HEK293T (cell line): ENCODE data around the gene GNB5.

Experiments
- CTCF ChIA-PET: fragments of 350-600 bp; formaldehyde crosslinking; extraction: SDS; loops from one replicate; lab custom pipeline; 2021; ENCODE audit warnings: antibody characterized with exemption, inconsistent platforms; lab: Yijun Ruan, JAX
- POLR2A ChIA-PET: fragments of 350-600 bp; formaldehyde crosslinking; extraction: SDS; loops from one replicate; lab custom pipeline; 2020; ENCODE audit warnings: antibody characterized with exemption, inconsistent platforms; lab: Yijun Ruan, JAX
- DNase-seq: peaks from one replicate; pipeline ENCODE4 v3.0.0; 2012; ENCODE audit warnings: mixed read lengths; ENCODE audit errors: extremely low spot score
- ARNT ChIP-seq: fragments of 450-650 bp; IDR thresholded peaks from 2 replicates; pipeline ENCODE4 v1.6.1; 2017; ENCODE audit warnings: mild to moderate bottlenecking
- BHLHE40 ChIP-seq: fragments of 450-650 bp; IDR thresholded peaks from 2 replicates; pipeline ENCODE4 v1.6.1; 2016; ENCODE audit warnings: mild to moderate bottlenecking, moderate library complexity, borderline replicate concordance
- CTBP1 ChIP-seq: fragments of 450-650 bp; IDR thresholded peaks from 2 replicates; pipeline ENCODE4 v1.6.1; 2016; ENCODE audit warnings: borderline replicate concordance
- ELF4 ChIP-seq: fragments of 450-650 bp; IDR thresholded peaks from 2 replicates; pipeline ENCODE4 v1.6.1; 2017; ENCODE audit warnings: antibody characterized with exemption
- FOXA1 ChIP-seq: fragments of 450-650 bp; IDR thresholded peaks from 2 replicates; pipeline ENCODE4 v1.6.1; 2016; ENCODE audit warnings: mild to moderate bottlenecking
- FOXK2 ChIP-seq: fragments of 450-650 bp; IDR thresholded peaks from 2 replicates; pipeline ENCODE4 v1.6.1; 2016; ENCODE audit warnings: mild to moderate bottlenecking
- FOXM1 ChIP-seq: fragments of 450-650 bp; IDR thresholded peaks from 2 replicates; pipeline ENCODE4 v1.6.1; 2017; ENCODE audit warnings: mild to moderate bottlenecking, borderline replicate concordance
- HDGF ChIP-seq: fragments of 450-650 bp; IDR thresholded peaks from 2 replicates; pipeline ENCODE4 v1.6.1; 2017; ENCODE audit warnings: antibody characterized with exemption, borderline replicate concordance
- L3MBTL2 ChIP-seq: fragments of 450-650 bp; conservative IDR thresholded peaks from 2 replicates; pipeline ENCODE4 v1.6.1; 2016; ENCODE audit warnings: mild to moderate bottlenecking
- LEF1 ChIP-seq: fragments of 450-650 bp; IDR thresholded peaks from 2 replicates; pipeline ENCODE4 v1.6.1; 2017; ENCODE audit warnings: mild to moderate bottlenecking, borderline replicate concordance
- NFRKB ChIP-seq: fragments of 450-650 bp; IDR thresholded peaks from 2 replicates; pipeline ENCODE4 v1.6.1; 2016; ENCODE audit warnings: mild to moderate bottlenecking, moderate library complexity
- PKNOX1 ChIP-seq: fragments of 450-650 bp; IDR thresholded peaks from 2 replicates; pipeline ENCODE4 v1.6.1; 2016
- SP1 ChIP-seq: fragments of 450-650 bp; IDR thresholded peaks from 2 replicates; pipeline ENCODE4 v1.6.1; 2017
- SUZ12 ChIP-seq: fragments of 450-650 bp; IDR thresholded peaks from 2 replicates; pipeline ENCODE4 v1.6.1; 2016; ENCODE audit warnings: mild to moderate bottlenecking
- TARDBP ChIP-seq: fragments of 450-650 bp; IDR thresholded peaks from 2 replicates; pipeline ENCODE4 v1.6.1; 2016
- ZNF384 ChIP-seq: fragments of 450-650 bp; IDR thresholded peaks from 2 replicates; pipeline ENCODE4 v1.6.1; 2016

Gene GNB5

GRCh38 chr15:52103217-52104207, 87.7 kb downstream of the GNB5 start:
- ChIA-PET CTCF (interaction anchor here (0.6 to 1.0 kb wide), 3 partner anchors 25 to 400 kb away, joined by 3 read pairs; no protein-coding TSS in a partner anchor), POLR2A (no interaction called here)
- no peak for DNase-seq
- TF ChIP-seq PKNOX1, result no peak
- no peak for TF ChIP-seq FOXA1
- no peak for TF ChIP-seq FOXK2
- no peak for TF ChIP-seq CTBP1
- no peak for TF ChIP-seq SUZ12
- no peak for TF ChIP-seq LEF1
- TF ChIP-seq ZNF384, result no peak
- TF ChIP-seq SP1, result no peak
- TF ChIP-seq HDGF, result no peak

GRCh38 chr15:52102463-52102862, 88.7 kb downstream of the GNB5 start:
- no peak for DNase-seq
- TF ChIP-seq TARDBP, result no peak
- ChIA-PET CTCF (no interaction called here), POLR2A (no interaction called here)

GRCh38 chr15:52101542-52102323, 89.5 kb downstream of the GNB5 start:
- no peak for DNase-seq
- TF ChIP-seq FOXK2 (no peak), SUZ12 (no peak), ELF4 (no peak), FOXA1 (no peak), HDGF (no peak), SP1 (no peak), LEF1 (no peak), L3MBTL2 (no peak), FOXM1 (no peak), ZNF384 (no peak), TARDBP (no peak), CTBP1 (no peak), BHLHE40 (no peak), ARNT (no peak), PKNOX1 (no peak), NFRKB (no peak)
- POLR2A ChIA-PET, result no interaction called here
- CTCF ChIA-PET, result interaction anchor here (1.4 kb wide), 1 partner anchor 23 kb away, joined by 3 read pairs; no protein-coding TSS in a partner anchor

GRCh38 chr15:52100807-52101442, 90.3 kb downstream of the GNB5 start:
- POLR2A ChIA-PET, result no interaction called here
- TF ChIP-seq L3MBTL2 (no peak), HDGF (no peak), SUZ12 (no peak), LEF1 (no peak), FOXM1 (no peak), BHLHE40 (no peak), CTBP1 (no peak), PKNOX1 (no peak), FOXK2 (no peak), ZNF384 (no peak), NFRKB (no peak), ELF4 (no peak), FOXA1 (no peak), SP1 (no peak), TARDBP (no peak), ARNT (no peak)
- DNase-seq, result no peak
- CTCF ChIA-PET, result interaction anchor here (1.4 kb wide), 1 partner anchor 22 kb away, joined by 3 read pairs; no protein-coding TSS in a partner anchor

- no peak for DNase-seq
- POLR2A ChIA-PET, result no interaction called here
- TF ChIP-seq FOXA1 (no peak), CTBP1 (no peak), FOXK2 (no peak), SP1 (no peak), PKNOX1 (no peak)
- CTCF ChIA-PET, result no interaction called here
These were observed 91.4 kb downstream of the GNB5 start for GRCh38 chr15:52099651-52100272.
